IMR-90 (cell line): Measurements from ENCODE around the gene MRPL54. TPM values are rescaled to one million over a fixed set of nuclear protein-coding genes. Genes with fewer than 3 reads are reported as not detected.

Source experiments
- ATAC-seq: fragments of 200-7000 bp; cut with Tn5 transposase; 2 replicates; pipeline ENCODE4 v1.9.1; 2020; ENCODE audit warnings: low read depth, mild to moderate bottlenecking, moderate library complexity
- BruUV-seq: library from RNA; stranded (reverse); fragments of 400-500 nt; replicated peaks from 2 replicates; lab custom pipeline; 2021; lab: Mats Ljungman, UMichigan
- CTCF ChIA-PET: fragments of 300-600 bp; formaldehyde crosslinking; extraction: SDS; loops from one replicate; lab custom pipeline; 2021; ENCODE audit warnings: antibody characterized with exemption; lab: Yijun Ruan, JAX
- POLR2A ChIA-PET: fragments of 300-600 bp; sonication (Branson Sonifier 250); formaldehyde crosslinking; loops from one replicate; lab custom pipeline; 2022; ENCODE audit warnings: antibody characterized with exemption; ENCODE audit not compliant: unreplicated experiment; lab: Charles Lee
- DNase-seq: peaks from one replicate; pipeline ENCODE4 v3.0.0; 2013
- H2AFZ ChIP-seq: replicated peaks from 2 replicates; pipeline ENCODE3; 2013; ENCODE audit warnings: low read length, mild to moderate bottlenecking; ENCODE audit not compliant: poor library complexity
- H2AK5ac ChIP-seq: 2 replicates; pipeline ENCODE4 v1.6.1; 2013; ENCODE audit warnings: low read depth, low read length, inconsistent platforms
- H2AK9ac ChIP-seq: replicated peaks from 2 replicates; pipeline ENCODE3; 2013; ENCODE audit warnings: mild to moderate bottlenecking, low read depth, low read length, moderate library complexity; ENCODE audit not compliant: poor library complexity
- H2BK120ac ChIP-seq: 2 replicates; pipeline ENCODE4 v1.6.1; 2013; ENCODE audit warnings: low read depth, low read length, inconsistent platforms
- H2BK15ac ChIP-seq: 3 replicates; pipeline ENCODE4 v1.6.1; 2013; ENCODE audit warnings: low read depth, low read length, inconsistent platforms
- H2BK20ac ChIP-seq: 2 replicates; pipeline ENCODE4 v1.6.1; 2013; ENCODE audit warnings: low read depth, mild to moderate bottlenecking, inconsistent platforms, low read length, moderate library complexity
- H2BK5ac ChIP-seq: 2 replicates; pipeline ENCODE4 v1.6.1; 2013; ENCODE audit warnings: mild to moderate bottlenecking, low read depth, low read length, inconsistent platforms; ENCODE audit not compliant: poor library complexity, severe bottlenecking
- H3K14ac ChIP-seq: replicated peaks from 2 replicates; pipeline ENCODE4 v1.6.1; 2013; ENCODE audit warnings: low read depth, low read length, inconsistent platforms
- H3K18ac ChIP-seq: 2 replicates; pipeline ENCODE4 v1.6.1; 2013; ENCODE audit warnings: low read depth, low read length, control low read depth
- H3K23ac ChIP-seq: 2 replicates; pipeline ENCODE4 v1.6.1; 2013; ENCODE audit warnings: low read depth, low read length, inconsistent platforms
- H3K27ac ChIP-seq: 2 replicates; pipeline ENCODE4 v1.5.1; 2013; ENCODE audit warnings: mild to moderate bottlenecking, control low read depth, low read length; ENCODE audit not compliant: insufficient read depth
- H3K27me3 ChIP-seq: 2 replicates; pipeline ENCODE4 v1.6.1; 2013; ENCODE audit warnings: low read length; ENCODE audit not compliant: control insufficient read depth, insufficient read depth
- H3K36me3 ChIP-seq: 2 replicates; pipeline ENCODE4 v1.6.1; 2013; ENCODE audit warnings: low read length, mixed read lengths; ENCODE audit not compliant: control insufficient read depth, insufficient read depth
- H3K4ac ChIP-seq: 2 replicates; pipeline ENCODE4 v1.6.1; 2013; ENCODE audit warnings: low read depth, low read length, inconsistent platforms
- H3K4me1 ChIP-seq: 2 replicates; pipeline ENCODE4 v1.6.1; 2013; ENCODE audit warnings: low read length, mixed read lengths; ENCODE audit not compliant: control insufficient read depth, insufficient read depth
- H3K4me2 ChIP-seq: 2 replicates; pipeline ENCODE4 v1.6.1; 2013; ENCODE audit warnings: low read depth, mild to moderate bottlenecking, control low read depth, low read length, moderate library complexity
- H3K4me3 ChIP-seq: 2 replicates; pipeline ENCODE4 v1.5.1; 2013; ENCODE audit warnings: low read depth, mild to moderate bottlenecking, control low read depth, low read length, moderate library complexity; ENCODE audit not compliant: insufficient read depth
- H3K56ac ChIP-seq: 2 replicates; pipeline ENCODE4 v1.6.1; 2013; ENCODE audit warnings: low read length, inconsistent platforms; ENCODE audit not compliant: insufficient read depth; ENCODE audit errors: extremely low read depth
- H3K79me1 ChIP-seq, 2 experiments: 2 replicates each; pipeline ENCODE4 v1.6.1; 2013; ENCODE audit warnings: low read length in 2 of 2, inconsistent platforms in 1 of 2, low read depth in 1 of 2
- H3K9ac ChIP-seq: 2 replicates; pipeline ENCODE4 v1.6.1; 2013; ENCODE audit warnings: low read depth, low read length, control low read depth
- H3K9me1 ChIP-seq: 2 replicates; pipeline ENCODE4 v1.6.1; 2013; ENCODE audit warnings: low read length, inconsistent platforms; ENCODE audit not compliant: insufficient read depth
- H3K9me3 ChIP-seq: 2 replicates; pipeline ENCODE4 v1.6.1; 2013; ENCODE audit warnings: low read length; ENCODE audit not compliant: control insufficient read depth, insufficient read depth
- H4K20me1 ChIP-seq: 2 replicates; pipeline ENCODE4 v1.6.1; 2013; ENCODE audit warnings: low read length, inconsistent platforms; ENCODE audit not compliant: insufficient read depth
- H4K5ac ChIP-seq: 2 replicates; pipeline ENCODE4 v1.6.1; 2013; ENCODE audit warnings: mild to moderate bottlenecking, low read depth, low read length, control low read depth
- H4K8ac ChIP-seq, 2 experiments: 2 replicates each; pipeline ENCODE4 v1.6.1; 2013; ENCODE audit warnings: low read depth in 2 of 2, low read length in 2 of 2, control low read depth in 1 of 2, inconsistent platforms in 1 of 2
- H4K91ac ChIP-seq: 2 replicates; pipeline ENCODE4 v1.6.1; 2013; ENCODE audit warnings: low read depth, low read length, inconsistent platforms; ENCODE audit not compliant: insufficient read depth
- ELK1 ChIP-seq: fragments of 150-350 bp; IDR thresholded peaks from 2 replicates; pipeline ENCODE4 v1.6.1; 2016; ENCODE audit warnings: low read depth, mild to moderate bottlenecking, low read length, moderate library complexity, borderline replicate concordance
- FOS ChIP-seq: fragments of 150-350 bp; IDR thresholded peaks from 2 replicates; pipeline ENCODE4 v1.6.1; 2016; ENCODE audit warnings: low read depth, low read length
- NFE2L2 ChIP-seq: fragments of 150-350 bp; IDR thresholded peaks from 2 replicates; pipeline ENCODE4 v1.6.1; 2016; ENCODE audit warnings: low read depth, mild to moderate bottlenecking, low read length
- RFX5 ChIP-seq: IDR thresholded peaks from 2 replicates; pipeline ENCODE4 v1.8.0; 2012; ENCODE audit warnings: low read depth, mild to moderate bottlenecking, low read length, moderate library complexity
- WGBS, 2 experiments: methylation state at CpG; one replicate each; pipeline versions ENCODE4 v1.1.5 to v1.1.7; 2013; ENCODE audit warnings: missing lambda C conversion rate in 2 of 2; ENCODE audit not compliant: insufficient read length in 1 of 2; ENCODE audit errors: extremely low coverage in 2 of 2; 5-methylcytosine and 5-hydroxymethylcytosine counted together
- dilution Hi-C: fragments of 300-500 bp; cut with HindIII; formaldehyde crosslinking; loops from one replicate; pipeline ENCODE4 v1.14.3; 2018; ENCODE audit warnings: low sequenced_read_pairs; ENCODE audit not compliant: unreplicated experiment
- in situ Hi-C: fragments of 300-500 bp; cut with MboI; formaldehyde crosslinking; loops from 3 replicates; pipeline ENCODE4 v1.14.3; 2019; ENCODE audit warnings: low sequenced_read_pairs, inconsistent platforms, mixed read lengths
- intact Hi-C: fragments of 100-400 bp; cut with micrococcal nuclease; formaldehyde crosslinking; loops from 2 replicates; pipeline ENCODE4 v1.10.0; 2022
- polyA plus RNA-seq, 3 experiments: library from polyadenylated mRNA; depleted of rRNA; stranded (reverse); fragments of >200 nt; gene quantifications; 2 replicates each; pipeline ENCODE4 v1.2.3, GENCODE V29; 2012; ENCODE audit warnings: low replicate concordance in 1 of 3
- total RNA-seq: library from RNA; depleted of rRNA; stranded (reverse); fragments of >200 nt; gene quantifications from 2 replicates; pipeline ENCODE4 v1.2.3, GENCODE V29; 2012

The MRPL54 gene
- total and polyA plus RNA-seq, 2 of the 4 experiments (the other 2 are of a cell fraction): 55.9 to 75.7 TPM

- H3K36me3 ChIP-seq: no peaks in the 10 kb centered on the region
- peaks cover 5% of the 10 kb centered on the region for H3K9me1 ChIP-seq
- no peak overlapping the region for H2BK5ac ChIP-seq
- ChIA-PET CTCF (no interaction called here), POLR2A (no interaction called here)
- in situ Hi-C loops: no loop called here
- H3K79me1 ChIP-seq: no peaks in the 10 kb centered on the region
- H3K18ac ChIP-seq: no peak overlapping the region
- H3K4me1 ChIP-seq: no peaks in the 10 kb centered on the region
- H2AK9ac ChIP-seq: no peak overlapping the region
- dilution Hi-C loops: no loop called here
- no TSS peak for BruUV-seq
- H3K4ac ChIP-seq: no peak overlapping the region
- H3K27me3 ChIP-seq: peaks cover 31% of the 10 kb centered on the region
- H2BK15ac ChIP-seq: no peak overlapping the region
- H3K9me3 ChIP-seq: 0 out of 2 replicates have a peak, but pooled peaks cover 1% of the 10 kb centered on the region
- H3K14ac ChIP-seq: no peak overlapping the region
- TF ChIP-seq ELK1: no peak
- no peak for TF ChIP-seq FOS
- TF ChIP-seq NFE2L2: no peak
- no peak for TF ChIP-seq RFX5
- DNase-seq (no peak), ATAC-seq (no peak)
- H3K27ac ChIP-seq: no peak overlapping the region
- no peak overlapping the region for H3K23ac ChIP-seq
- no peak overlapping the region for H3K56ac ChIP-seq
- H2AK5ac ChIP-seq: no peak overlapping the region
- no peak overlapping the region for H3K4me2 ChIP-seq
- H2BK20ac ChIP-seq: no peak overlapping the region
- H4K91ac ChIP-seq: no peak overlapping the region
- H4K5ac ChIP-seq: no peak overlapping the region
- 20% methylated on average over 1 of the region's 13 CpGs; no CpG with 5 or more reads in 1 of the 2 experiments for WGBS, 2 experiments
- no peaks in the 10 kb centered on the region for H4K20me1 ChIP-seq
- no peak overlapping the region for H3K9ac ChIP-seq
- no peak overlapping the region for H3K4me3 ChIP-seq
- intact Hi-C loops: no loop called here
- H2AFZ ChIP-seq: no peak overlapping the region
- no peak overlapping the region for H2BK120ac ChIP-seq
- H4K8ac ChIP-seq: no peak overlapping the region
Measured at GRCh38 chr19:3804429-3804828, 41.9 kb downstream of the MRPL54 start.
